HG02588 (cell line): ENCODE measurements around the gene ZNF682.
"Not testable (repeated sequence)": the region's sequence is repeated elsewhere in the genome, so short reads cannot be mapped to it uniquely, and the experiment has no call there.

Experiments used
- ATAC-seq: cut with Tn5 transposase; IDR thresholded peaks from one replicate; pipeline ENCODE4 v1.9.1; 2021; ENCODE audit warnings: mild to moderate bottlenecking, moderate library complexity; ENCODE audit not compliant: unreplicated experiment

The ZNF682 gene

DNA sequence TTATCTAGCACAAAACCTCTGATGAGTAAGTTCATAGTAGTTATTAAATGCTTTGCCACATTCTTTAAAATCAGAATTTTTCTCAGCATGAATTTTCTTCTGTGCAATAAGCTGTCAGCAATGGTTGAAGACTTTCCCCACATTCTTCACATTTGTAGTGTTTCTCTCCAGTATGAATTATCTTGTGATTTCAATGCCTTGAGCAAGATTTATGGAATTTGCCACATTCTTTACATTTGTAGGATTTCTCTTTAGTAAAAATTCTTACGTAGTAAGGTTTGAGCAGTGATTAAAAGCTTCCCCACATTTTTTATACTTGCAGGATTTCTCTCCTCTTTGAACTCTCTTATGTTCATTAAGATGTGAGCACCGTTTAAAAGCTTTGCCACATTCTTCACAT lies 33.6 kb downstream of the ZNF682 start:
- no peak for ATAC-seq

DNA sequence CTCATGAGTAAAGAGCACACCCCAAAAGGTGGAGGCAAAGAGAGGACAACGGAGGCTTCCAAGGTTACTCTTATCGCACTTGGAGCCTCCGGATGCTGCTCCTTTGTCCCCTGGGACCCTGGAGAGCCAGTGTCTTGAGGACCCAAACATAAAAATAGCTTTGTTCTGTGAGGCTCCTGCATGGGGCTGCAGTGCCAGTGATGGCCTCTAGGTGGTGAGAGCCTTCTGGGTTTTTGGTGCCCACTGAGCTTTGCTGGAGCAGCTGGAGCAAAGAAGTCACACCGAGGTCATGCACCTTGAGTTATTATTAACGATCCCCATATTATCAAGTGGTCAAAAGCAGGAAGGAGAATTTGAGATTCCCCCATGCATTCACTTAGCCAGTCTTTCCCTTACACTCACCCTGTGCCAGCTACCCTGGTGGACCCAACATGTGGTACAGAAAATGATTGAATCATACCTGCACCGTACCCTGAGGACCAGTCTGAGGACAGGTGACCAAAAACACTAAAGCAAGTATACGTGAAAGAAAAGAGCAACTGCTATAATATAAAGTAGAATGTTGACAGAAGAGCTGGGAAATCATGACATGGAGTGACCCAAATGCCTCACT lies 41.5 kb downstream of the ZNF682 start:
- no peak for ATAC-seq

DNA sequence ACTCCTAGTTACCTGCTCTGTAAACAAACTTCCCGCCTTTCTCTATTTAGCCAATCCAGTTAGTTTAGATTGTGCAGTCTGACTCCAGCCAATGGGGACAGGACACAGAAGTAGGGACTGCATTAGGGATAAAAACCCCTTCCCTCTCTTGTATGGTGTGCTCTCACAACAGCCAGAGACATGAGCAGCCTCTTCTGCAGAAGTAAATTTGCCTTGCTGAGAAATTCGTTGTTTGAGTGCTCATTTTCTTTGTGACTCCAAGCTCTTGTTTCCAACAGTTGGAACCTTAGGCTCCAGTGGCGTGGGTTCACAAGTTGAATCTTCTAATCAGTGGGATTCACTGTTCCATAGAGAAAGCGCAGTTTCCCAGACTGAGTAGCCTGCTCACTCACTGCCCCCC lies 72.4 kb downstream of the ZNF682 start:
- ATAC-seq: no peak

DNA sequence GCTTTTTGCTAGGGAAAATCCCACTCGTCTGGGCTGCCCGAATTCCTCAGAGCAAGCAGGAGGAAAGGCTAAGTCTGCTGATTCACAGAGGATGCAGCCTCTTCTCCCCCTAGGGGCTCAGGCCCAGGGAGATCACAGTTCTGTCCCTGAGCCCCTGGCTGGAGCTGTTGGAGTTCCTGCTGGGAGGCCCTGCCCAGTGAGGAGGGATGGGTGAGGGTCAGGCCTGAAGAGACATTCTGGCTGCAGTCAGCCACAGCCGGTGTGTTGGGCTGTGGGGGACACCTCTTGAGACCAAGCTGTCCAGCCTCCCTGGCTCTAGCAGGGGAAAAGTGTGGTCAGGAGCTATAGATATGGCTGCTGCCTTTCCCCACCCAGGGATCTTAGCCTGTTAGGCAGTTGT lies 73.2 kb downstream of the ZNF682 start:
- ATAC-seq: not testable (repeated sequence)

DNA sequence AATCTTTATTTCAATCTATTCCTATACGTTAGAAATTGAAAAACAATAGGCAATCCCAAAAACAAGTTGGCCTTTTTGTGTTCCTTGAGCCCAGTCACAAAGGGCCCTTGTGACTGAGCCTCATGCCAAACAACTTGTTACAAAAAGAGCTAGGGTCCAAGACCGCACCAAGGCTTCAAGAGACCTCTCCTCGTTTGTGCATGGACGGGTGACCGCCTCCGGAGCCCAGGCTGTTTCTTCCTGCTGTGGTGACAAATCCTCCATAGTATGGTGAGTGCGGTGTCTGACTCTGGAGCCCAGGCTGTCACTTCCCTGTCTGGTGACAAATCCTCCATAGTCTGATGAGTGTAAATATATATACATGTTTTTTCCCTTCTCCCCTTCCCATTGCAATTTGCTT lies 74.9 kb downstream of the ZNF682 start:
- no peak for ATAC-seq

DNA sequence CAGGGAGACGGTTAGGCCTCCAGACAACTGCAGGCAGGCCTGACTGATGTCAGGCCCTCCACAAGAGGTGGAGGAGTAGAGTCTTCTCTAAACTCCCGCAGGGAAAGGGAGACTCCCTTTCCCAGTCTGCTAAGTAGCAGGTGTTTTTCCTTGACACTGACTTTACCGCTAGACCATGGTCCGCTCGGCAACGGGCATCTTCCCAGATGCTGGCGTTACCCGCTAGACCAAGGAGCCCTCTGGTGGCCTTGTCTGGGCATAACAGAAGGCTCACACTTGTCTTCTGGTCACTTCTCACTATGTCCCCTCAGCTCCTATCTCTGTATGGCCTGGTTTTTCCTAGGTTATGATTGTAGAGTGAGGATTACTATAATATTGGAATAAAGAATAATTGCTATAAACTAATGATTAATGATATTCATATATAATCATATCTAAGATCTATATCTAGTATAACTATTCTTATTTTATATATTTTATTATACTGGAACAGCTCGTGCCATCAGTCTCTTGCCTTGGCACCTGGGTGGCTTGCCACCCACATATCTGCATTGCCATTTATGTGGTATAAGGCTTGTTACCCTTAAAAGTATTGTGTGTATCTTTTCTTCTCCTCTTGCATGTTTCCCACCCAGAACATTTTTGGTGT lies 80.0 kb downstream of the ZNF682 start:
- ATAC-seq: not testable (repeated sequence)

DNA sequence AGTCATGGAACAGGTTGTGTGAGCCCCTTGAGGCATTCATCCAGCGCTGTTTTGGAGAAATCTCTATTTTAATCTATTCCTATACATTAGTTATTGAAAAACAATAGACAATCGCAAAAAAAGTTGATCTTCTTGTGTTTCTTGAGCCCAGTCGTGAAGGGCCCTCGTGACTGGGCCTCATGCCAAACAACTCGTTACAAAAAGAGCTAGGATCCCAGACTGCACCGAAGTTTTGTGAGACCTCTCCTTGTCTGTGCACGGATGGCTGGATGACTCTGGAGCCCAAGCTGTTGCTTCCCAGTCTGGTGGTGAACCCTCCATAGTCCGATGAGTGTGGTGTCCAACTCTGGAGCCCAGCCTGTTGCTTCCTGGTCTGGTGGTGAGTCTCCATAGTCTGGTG lies 81.5 kb downstream of the ZNF682 start:
- not testable (repeated sequence) for ATAC-seq

DNA sequence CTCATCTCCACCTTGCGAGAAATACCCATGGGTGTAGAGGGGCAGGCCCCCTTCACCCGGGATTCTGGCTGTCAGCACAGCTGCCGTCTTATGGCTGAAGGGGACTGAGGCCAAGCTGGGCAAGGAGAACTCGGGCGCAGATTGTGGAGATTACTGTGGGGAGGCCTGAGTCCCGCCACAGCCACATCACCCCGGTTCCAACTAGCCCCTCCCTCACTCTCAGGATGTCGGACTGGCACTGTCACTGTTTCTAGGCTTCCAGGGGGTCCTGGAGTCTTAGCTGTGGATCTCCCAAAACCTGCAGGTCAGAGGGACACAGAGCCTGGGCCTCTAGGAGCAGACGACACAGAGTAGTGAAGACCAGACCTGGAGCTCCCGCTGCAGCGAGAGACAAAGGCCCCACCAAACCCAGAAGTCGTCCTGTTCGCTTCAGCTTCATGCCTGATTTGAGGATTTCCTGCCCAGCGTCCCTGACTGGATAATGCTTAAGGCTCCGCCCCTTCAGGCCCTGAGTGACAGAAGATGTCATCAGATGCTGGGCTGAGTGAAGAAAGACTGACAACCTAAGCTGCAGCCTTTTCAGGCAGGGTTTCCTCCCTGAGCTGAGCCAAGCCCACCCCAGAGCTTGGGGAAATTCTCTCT lies 82.8 kb downstream of the ZNF682 start:
- no peak for ATAC-seq

DNA sequence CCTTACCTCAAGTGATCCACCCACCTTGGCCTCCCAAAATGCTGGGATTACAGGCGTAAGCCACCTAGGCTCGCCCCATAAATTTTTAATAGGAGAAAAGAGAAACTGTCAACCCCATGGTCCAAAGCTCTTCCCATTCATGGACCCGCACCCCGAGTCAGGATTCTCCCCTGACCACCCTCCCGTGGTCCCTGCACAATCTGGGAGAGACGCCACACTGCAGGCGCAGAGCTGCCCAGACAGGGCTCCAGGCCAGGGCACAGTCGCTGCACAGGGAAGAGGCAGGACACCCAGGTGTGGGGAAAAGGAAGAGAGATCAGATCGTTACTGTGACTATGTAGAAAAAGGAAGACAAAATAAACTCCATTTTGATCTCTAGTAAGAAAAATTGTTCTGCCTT lies 84.1 kb downstream of the ZNF682 start:
- no peak for ATAC-seq
